ENCODE measurements around the gene BRMS1. TPM values are rescaled to one million over a fixed set of nuclear protein-coding genes. Genes with fewer than 3 reads are reported as not detected.

BRMS1 gene
- total RNA-seq, 1 donor from 2014 or later = 45.9 TPM

GRCh38 chr11:66338276-66339161, 6.4 kb downstream of the BRMS1 start:
- DNase-seq (ENCODE audit: low read depth) = no peak

- peak; percentile 82 for DNase-seq (ENCODE audit: low read depth)
Measured at GRCh38 chr11:66337103-66337899, 7.6 kb downstream of the BRMS1 start.

- peak; percentile 98 for DNase-seq (ENCODE audit: low read depth)
Measured at GRCh38 chr11:66336234-66337102, 8.4 kb downstream of the BRMS1 start, which contains the start of gene RIN1. RIN1 (minus strand) TSS chr11:66336434; CDS start chr11:66336402, 32 bp downstream.

GRCh38 chr11:66335531-66336233, 9.2 kb downstream of the BRMS1 start:
- peak; percentile 80 for DNase-seq (ENCODE audit: low read depth)

GRCh38 chr11:66334605-66335442, 10.1 kb downstream of the BRMS1 start:
- DNase-seq (ENCODE audit: low read depth) = no peak

GRCh38 chr11:66333896-66334604, 10.9 kb downstream of the BRMS1 start:
- DNase-seq (ENCODE audit: low read depth) = no peak

GRCh38 chr11:66333220-66333877, 11.6 kb downstream of the BRMS1 start:
- no peak for DNase-seq (ENCODE audit: low read depth)

GRCh38 chr11:66332371-66333219, 12.3 kb downstream of the BRMS1 start:
- no peak for DNase-seq (ENCODE audit: low read depth)

GRCh38 chr11:66331542-66332370, 13.1 kb downstream of the BRMS1 start:
- no peak for DNase-seq (ENCODE audit: low read depth)

- DNase-seq (ENCODE audit: low read depth) = no peak
Measured at GRCh38 chr11:66330931-66331330, 14.0 kb downstream of the BRMS1 start.

- no peak for DNase-seq (ENCODE audit: low read depth)
Measured at GRCh38 chr11:66329165-66329673, 15.7 kb downstream of the BRMS1 start.

- DNase-seq (ENCODE audit: low read depth) = peak; percentile 78
Measured at GRCh38 chr11:66328302-66329144, 16.4 kb downstream of the BRMS1 start.

- DNase-seq (ENCODE audit: low read depth) = no peak
Measured at GRCh38 chr11:66328031-66328301, 16.9 kb downstream of the BRMS1 start.

GRCh38 chr11:66327171-66328030, 17.5 kb downstream of the BRMS1 start:
- peak; percentile 59 for DNase-seq (ENCODE audit: low read depth)
